ENCODE results near the gene RAD21L1.
"Not testable (repeated sequence)": the region's sequence is repeated elsewhere in the genome, so short reads cannot be mapped to it uniquely, and the experiment has no call there.

RAD21L1 gene

DNA sequence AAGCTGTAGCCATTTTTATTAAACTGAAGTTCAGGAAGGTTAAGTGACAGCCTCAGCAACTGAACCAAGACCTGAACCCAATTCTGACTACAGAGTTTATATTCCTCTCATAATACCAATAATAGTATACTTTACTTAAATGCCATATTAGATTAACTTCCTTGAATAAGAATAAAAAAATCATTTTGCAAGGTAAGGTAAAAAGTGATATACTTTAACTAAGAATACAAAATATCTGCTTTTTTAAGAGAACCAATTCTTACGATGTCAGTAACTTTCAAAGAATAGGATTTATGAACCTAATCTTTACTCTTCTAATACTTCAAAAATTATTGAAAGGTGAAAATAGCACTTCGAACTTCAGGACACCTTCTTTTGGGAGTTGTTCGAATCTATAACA is 3.7 kb downstream of the RAD21L1 start:
- DNase-seq (ENCODE audit: low read depth) = no peak

DNA sequence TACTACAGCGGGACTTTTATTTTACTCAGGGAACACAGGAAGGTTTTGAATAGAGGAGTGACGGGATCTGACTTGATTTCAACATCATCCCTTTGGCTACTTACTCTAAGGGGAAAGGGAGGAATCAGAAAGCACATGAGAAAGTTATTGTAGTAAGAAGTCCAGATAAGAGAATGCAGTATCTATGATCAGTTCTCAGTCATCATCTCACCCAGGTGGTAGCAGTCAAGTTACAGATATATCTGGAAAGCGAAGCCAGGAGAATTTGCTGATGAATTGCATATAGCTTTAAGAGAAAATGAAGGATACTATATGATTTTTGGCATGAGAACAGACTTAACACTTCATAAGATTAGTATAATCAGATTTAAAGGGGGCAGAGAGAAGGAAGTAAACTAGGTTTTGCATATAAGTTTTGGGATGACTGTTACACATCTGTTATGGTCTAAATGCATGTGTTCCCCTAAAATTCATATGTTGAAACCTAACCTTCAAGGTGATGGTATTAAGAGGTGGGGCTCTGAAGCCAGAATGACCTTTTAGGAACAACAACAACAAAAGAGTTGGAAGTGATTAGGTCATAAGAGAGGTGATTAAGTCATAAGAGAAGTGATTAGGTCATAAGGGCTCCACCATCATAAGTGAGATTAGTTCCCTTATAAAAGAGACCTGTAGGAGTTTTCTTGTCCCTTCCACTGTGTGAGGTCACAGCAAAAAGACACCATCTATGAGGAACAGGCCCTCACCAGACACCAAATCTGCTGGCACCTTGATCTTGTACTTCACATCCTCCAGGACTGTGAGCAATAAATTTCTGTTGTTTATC is 6.7 kb downstream of the RAD21L1 start:
- DNase-seq (ENCODE audit: low read depth) = no peak

DNA sequence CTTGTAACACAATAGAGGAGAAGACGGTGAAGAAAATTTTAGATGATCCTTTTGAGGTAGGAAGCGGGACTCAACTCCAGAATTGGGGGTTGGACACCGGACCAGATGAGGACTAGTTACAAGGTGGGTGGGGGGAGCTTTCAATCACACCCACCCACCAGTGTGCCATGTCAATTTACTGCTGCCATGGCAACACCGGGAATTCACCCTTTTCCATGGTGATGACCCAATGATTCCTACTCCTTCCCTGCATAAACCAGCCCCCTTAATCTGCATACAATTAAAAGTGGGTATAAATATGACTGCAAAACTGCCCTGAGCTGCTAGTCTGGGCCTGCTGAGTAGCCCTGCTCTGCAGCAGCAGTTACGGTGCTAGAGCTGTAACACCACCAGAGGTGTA is 14.7 kb downstream of the RAD21L1 start:
- no peak for DNase-seq (ENCODE audit: low read depth)

DNA sequence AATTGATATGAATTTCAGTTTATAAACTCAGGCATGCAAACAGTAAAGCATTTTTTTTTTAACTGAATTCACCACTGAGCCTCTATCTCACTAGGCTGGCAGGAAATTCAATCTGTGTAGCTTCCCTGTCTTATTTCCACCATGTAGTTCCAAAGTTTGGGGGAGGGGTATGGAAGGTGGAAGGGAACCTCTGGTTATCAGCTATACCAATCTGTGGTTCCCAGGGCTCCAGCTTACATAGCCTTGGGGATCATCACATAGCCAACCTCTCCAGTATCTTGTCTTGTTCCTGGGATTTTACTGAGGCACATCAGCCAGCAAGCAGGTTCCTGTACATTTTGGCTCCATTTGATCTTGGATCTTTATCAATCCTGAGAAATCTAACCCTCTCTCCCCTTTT is 15.6 kb downstream of the RAD21L1 start:
- no peak for DNase-seq (ENCODE audit: low read depth)

DNA sequence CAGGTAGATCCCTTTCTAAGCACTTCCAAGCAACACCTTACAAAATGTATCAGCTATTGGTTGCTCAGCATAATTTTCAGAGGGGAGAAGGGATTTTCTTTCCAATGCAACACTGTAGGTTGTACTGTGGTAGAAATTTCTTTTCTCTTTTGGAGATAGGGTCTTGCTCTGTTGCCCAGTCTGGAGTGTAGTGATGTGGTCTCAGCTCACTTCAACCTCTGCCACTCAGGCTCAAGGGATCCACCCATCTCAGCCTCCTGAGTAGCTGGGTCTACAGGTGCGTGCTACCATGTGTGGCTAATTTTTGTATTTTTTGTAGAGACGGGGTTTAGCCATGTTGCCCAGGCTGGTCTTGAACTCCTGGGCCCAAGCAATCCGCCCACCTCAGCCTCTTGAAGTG is 16.3 kb downstream of the RAD21L1 start:
- no peak for DNase-seq (ENCODE audit: low read depth)

DNA sequence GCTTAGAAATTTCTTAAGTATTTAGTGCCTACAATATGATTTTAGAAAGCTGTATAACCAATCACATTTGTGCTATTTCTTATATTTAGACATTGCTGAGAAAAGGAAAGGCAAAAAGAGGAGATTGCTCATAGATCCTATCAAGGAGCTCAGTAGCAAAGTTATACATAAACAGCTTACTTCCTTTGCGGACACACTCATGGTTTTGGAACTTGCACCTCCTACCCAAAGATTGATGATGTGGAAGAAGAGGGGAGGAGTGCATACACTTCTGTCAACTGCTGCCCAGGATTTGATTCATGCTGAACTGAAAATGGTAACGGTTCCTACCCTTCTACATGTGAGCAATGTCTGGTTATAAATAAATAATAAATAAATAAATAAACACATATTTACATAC is 16.7 kb downstream of the RAD21L1 start:
- DNase-seq (ENCODE audit: low read depth) = no peak

DNA sequence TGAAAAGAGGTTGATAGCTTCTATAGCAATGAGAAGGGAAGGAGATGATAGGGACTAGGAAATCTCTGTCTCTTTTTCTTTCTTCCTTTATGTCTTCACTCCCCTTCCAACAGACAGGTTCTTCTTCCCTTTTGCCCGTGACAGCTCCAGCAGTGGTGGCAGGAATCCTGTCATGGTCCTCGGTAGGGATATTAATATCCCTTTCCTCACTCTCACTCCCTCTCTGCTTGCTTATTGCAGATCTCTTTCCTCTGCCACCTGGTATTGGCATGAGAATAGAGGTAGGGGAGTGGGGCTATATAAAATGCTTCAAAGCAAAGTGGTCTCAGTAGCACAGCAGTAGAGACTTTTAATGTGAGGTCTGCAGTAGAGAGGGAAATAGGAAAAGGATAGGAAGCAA is 19.7 kb downstream of the RAD21L1 start:
- no peak for DNase-seq (ENCODE audit: low read depth)

DNA sequence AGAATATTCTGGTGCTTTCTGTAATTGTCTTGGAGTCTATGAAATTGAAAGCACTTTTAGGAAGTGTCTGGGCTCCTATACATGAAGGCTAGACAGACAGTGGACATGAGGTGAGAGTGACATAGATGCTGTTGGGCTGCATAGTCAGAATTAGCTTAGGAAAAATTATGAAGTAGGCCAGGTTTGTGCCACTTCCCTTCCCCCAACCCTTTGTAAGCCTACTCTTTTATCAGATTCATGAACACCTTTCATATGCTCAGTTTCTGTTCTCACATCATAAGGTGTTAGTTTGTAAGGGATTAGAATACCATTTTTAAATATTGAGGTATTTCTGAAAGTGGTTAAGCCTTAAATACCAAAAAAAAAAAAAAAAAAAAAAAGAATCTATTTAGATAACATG is 21.8 kb downstream of the RAD21L1 start:
- no peak for DNase-seq (ENCODE audit: low read depth)

DNA sequence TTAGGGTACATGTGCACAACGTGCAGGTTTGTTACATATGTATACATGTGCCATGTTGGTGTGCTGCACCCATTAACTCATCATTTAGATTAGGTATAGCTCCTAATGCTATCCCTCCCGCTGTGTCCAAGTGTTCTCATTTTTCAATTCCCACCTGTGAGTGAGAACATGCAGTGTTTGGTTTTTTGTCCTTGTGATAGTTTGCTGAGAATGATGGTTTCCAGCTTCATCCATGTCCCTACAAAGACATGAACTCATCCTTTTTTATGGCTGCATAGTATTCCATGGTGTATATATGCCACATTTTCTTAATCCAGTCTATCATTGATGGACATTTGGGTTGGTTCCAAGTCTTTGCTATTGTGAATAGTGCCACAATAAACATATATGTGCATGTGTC is 24.4 kb downstream of the RAD21L1 start:
- not testable (repeated sequence) for DNase-seq (ENCODE audit: low read depth)

DNA sequence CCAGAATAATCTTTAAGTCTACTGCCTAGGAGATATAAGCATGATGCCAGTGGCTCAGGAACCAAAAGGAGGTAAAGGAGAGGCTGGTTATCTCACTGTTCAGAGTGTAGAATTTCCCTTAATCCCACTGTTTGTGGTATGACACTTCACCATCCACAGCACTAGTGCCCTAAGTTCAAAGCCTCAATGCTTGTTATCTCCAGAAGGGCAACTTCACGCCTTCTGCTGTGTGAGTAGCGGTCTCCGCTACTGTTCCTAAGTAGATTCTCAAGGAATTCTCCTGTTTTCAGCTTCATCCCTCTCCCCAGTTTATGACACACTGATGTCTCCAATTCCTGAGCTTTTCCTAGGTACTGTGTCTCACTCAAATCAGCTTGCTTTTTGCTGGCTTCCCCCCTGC is 26.6 kb downstream of the RAD21L1 start:
- no peak for DNase-seq (ENCODE audit: low read depth)

DNA sequence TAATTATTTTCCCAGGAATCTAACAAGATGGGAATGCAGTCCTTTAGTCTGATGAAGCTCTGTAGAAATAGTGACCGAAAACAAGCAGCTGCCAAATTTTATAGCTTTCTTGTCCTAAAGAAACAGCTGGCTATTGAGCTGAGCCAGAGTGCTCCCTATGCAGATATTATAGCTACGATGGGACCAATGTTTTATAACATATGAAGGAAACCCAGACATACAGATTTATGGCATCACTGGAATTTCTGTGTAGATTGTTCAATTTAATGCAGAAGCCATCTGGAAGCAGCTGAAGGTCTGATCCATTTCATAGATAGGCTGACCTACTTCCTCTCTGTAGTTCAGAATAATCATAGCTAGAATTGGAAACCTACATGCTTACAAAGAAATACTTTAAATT is 28.4 kb downstream of the RAD21L1 start:
- DNase-seq (ENCODE audit: low read depth) = no peak

DNA sequence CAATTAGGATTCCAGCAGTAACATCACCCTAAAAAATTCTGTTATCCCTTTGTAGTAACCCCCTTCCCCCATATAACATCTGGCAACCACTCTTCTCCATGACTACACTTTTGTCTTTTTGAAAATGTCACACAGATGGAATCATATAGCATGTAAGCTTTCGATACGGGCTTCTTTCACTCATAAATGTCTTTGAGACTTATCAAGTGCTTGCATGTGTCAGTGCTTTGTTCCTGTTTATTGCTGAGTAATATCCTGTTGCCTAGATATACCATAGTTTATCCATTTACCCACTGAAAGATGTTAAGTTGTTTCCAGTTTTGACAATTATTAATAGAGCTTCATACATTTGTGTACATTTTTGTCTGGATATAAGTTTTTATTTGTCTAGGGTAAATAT is 29.8 kb downstream of the RAD21L1 start:
- no peak for DNase-seq (ENCODE audit: low read depth)

DNA sequence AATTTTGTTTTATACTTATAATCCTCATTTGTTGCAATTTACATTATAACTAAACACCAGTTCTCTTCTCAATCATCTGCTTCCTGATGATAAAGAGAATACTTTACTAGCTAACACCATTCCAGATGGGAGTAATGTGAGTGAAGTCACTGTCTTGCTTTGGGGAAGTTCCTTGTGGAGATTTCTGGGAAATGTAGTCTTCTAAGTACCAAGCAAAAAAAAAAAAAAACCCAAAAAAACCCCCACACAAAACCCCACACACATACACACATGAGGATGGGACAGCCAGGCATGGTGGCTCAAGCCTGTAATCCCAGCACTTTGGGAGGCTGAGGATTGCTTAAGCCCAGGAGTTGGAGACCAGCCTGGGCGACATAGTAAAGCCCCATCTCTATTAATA is 38.0 kb downstream of the RAD21L1 start:
- no peak for DNase-seq (ENCODE audit: low read depth)

DNA sequence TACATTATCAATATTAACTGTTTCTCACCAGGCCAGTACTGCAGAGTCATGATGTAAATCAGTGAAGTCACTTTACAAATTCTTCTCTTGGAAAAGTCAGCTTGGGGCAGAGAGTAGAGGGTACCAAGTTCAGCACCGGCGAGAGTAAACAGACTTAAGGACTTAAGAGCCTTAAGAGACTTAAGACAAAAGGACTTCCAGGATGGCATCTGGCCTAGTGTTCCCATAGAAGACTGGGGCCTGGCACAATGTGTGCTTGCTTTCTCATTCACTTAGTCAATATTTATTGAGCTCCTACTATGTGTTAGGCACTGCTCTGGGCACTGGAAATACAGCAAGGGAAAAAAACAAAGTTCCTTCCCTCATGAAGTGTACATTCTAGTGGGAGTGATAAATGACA is 38.9 kb downstream of the RAD21L1 start:
- DNase-seq (ENCODE audit: low read depth) = no peak

DNA sequence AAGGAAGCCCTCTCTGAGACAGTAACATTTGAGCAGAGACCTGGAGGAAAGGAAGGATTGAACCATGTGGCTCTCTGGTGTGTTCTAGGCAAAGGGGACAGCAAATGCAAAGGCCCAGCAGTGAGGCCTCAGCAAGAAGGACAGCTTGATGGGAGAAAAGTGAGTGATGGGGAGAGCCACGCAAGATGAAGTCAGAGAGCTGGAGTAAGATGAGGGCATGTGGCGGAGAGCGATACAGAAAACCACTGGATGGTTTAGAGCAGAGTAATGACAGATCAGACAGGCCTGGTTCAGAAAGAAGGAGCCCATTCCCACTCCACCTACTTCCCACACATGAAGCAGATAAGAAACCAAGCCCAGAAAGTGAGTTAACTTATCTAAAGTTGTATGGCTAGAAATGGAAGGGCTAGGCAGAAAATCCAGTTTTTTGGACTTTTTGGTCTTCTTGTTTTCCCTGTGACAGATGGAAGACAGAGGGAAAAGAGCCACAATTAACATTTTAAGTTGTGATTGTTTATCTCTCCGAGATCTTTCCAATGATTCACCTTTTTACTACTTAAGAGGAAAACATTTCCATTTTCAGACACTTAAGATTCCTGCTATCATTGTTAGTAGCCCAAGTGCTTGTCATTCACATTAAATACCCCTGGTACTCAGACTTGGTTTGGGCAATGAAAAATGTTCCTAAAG is 39.5 kb downstream of the RAD21L1 start:
- DNase-seq (ENCODE audit: low read depth) = no peak

DNA sequence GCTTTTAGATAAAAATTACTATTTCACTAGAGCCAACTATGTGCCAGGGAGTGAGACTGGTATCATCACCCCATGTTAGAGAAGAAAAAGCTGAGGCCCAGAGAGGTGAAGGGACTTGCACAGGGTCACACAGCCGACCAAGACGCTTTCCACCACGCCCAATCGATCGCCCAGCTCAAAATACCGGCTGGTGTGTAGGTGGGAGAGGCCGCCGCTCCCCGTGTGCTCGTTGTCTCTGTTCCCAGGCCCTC is 40.0 kb downstream of the RAD21L1 start:
- DNase-seq (ENCODE audit: low read depth) = no peak

DNA sequence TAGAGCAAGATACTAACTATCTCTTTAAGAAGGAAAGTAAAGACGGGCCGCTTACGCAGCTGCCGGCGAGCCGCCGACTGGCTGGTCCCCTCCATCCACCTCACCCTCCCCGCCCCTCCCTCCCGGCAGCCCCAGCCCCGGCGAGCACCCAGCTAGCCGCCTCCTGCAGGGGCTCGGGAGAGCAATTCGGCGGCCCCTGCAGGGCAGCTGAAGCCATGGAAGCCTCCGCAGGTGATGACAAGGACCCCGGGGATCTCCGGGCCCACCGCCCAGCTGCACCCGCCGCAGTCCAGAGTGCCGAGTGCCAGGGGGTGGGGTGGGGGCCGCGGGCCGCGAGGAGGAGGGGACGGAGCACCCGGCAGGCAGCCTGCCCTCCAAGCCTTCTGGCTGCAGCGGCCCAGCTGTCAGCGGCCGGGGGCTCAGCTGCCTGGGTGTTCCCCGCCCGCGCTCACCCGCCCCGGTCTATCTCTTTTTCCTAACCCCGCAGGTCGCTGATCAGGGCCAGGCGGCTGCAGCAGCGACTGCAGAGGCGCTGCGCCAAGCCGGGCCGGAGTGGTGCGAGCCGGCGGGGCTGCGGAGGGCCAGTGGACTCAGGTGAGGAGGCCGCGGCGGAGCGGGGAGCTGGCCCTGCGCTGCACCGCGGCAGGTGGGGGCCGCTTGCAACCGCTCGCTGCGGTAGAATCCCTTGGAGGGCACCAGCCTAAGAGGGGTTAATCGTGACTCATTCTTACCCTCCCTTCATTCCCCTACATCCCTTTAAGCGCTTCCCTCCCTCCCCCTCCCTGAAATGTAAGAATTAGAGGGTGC is 40.5 kb downstream of the RAD21L1 start, which contains the start of gene SNPH:
Gene SNPH, plus strand, starts transcription at position 128 of the 807 bp plus-strand sequence. CDS start 29,946 bp downstream, outside the sequence.
- DNase-seq (ENCODE audit: low read depth) = peak; percentile 67

DNA sequence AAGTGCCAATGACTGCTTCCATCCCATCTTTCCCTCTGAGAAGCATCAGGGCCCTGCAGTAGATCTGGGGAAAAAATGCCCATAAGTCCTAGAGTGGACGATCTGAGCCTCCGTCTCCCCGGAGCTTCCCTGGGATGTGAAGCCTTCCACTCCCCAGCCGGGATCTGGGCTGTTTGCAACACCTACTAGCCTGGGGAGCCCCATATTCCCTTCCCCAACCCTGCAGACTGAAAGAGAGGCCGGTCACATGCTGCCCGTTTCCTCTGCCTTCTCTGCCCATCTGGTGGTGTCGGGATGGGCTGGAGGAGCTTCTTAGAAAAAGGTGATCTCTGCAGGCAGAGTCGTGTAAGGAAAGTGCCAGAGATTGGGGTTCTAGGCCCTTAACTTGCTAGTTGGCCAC is 41.3 kb downstream of the RAD21L1 start:
- no peak for DNase-seq (ENCODE audit: low read depth)

DNA sequence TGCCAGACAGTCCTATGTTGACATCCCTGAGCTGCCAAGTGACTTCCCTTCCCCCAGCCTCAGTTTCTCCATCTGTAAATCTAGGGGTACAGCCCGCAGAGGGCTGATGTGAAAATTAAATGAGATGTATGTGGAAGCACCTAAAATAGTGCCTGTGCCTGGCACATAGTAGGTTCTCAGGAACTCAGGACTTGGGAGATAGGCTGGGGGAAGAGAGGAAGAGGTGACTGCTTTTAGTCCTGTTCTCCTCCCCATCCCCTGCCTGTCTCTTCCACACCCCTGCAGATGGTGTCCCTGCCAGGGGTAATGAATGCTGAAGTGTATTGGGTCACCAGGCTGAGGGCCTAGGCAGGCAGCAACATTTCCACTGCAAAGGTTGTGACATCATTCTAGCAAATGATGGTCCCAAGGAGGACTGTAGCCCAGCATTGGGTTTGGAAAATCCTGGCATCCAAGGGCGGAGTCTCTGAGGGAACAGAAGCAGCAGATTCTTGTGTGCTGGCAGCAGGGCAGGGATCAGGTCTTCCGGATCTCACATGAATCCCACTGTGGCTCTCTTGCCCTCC is 42.0 kb downstream of the RAD21L1 start:
- DNase-seq (ENCODE audit: low read depth) = no peak

DNA sequence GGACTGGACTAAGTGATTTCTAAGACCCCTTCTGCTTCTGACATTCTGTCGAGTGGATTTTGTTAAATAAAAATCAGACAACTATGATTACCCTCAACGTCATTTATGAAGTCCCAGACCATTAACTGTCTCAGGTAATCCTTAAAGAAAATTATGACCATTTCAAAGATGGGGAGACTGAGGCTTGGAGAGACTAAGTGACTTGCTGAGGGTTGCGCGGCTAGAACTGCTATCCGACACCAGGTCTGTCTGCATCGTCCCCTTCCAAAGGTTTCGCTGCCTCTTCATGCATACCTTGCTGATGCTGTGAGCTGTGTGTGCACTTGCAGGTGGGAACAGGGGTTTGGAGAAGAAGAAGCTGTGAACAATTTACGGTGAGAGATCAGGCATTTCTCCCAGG is 43.4 kb downstream of the RAD21L1 start:
- DNase-seq (ENCODE audit: low read depth) = no peak

DNA sequence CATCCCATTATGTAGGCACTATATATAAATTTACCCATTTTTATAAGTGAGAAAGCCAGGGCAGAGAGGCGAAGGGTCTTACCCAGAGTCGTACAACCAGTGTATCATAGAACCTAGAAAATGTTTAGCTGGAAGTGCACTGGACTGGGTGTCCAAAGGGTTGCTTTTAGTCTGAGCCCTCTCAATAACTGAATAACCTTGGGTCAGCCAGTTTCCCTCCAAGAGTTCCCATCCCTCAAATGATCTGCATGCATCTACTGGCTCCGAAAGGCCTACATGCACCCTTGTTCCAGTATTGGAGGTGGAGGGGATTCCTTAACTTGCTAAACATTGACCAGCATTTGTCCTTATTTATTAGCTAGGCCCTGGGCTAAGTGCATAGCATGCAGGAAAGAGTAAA is 44.0 kb downstream of the RAD21L1 start:
- DNase-seq (ENCODE audit: low read depth) = no peak

DNA sequence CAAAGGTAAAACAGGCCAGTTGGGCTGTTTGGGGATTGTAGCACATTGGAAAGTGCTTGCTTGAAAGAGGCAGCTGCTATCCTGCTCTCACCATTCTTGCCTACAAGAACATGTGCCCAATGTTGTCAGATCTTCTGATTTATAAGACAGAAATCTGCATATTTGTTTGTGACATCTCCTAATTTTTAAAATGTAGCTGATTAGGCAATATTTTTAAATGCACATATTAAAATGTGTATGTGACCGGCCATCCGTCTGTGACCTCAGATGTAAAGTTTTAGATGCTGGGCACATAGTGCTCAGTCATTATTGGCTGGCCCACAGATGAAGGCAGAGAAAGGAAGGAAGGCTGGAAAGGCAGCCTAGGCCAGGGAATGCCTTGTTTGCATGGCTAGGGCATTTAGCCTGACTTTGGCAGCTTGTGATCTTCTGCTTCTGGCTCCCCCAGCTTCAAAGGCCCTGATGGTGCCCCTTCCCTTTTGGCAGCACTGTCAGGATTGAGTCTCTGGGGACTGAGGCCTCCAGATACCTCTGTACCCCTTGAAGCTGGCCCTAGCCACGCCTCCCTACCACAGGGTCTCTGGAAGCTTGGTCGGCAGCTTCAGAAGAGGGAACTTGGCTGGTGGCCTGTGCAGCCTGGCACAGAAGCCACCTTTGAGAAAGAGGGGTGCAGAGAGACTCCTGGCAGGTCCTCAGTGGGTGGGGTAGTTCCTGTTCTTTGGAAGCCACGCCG is 46.7 kb downstream of the RAD21L1 start:
- no peak for DNase-seq (ENCODE audit: low read depth)

All from T-helper 22 cell (primary cell).